ENCODE data around the gene RASSF5.

GRCh38 chr1:206459703-206460102, 47.6 kb upstream of the RASSF5 start:
- no peak for TF ChIP-seq POLR2A (IDR thresholded peaks at IDR 0.05)
- no peak for TF ChIP-seq CTCF (IDR thresholded peaks at IDR 0.05)
